AG08395 (cell line): ENCODE measurements around the gene IRAK2.

Experiments
- DNase-seq: peaks from one replicate; pipeline ENCODE4 v3.0.0; 2012; ENCODE audit warnings: mixed read lengths, low spot score

Gene IRAK2

DNA sequence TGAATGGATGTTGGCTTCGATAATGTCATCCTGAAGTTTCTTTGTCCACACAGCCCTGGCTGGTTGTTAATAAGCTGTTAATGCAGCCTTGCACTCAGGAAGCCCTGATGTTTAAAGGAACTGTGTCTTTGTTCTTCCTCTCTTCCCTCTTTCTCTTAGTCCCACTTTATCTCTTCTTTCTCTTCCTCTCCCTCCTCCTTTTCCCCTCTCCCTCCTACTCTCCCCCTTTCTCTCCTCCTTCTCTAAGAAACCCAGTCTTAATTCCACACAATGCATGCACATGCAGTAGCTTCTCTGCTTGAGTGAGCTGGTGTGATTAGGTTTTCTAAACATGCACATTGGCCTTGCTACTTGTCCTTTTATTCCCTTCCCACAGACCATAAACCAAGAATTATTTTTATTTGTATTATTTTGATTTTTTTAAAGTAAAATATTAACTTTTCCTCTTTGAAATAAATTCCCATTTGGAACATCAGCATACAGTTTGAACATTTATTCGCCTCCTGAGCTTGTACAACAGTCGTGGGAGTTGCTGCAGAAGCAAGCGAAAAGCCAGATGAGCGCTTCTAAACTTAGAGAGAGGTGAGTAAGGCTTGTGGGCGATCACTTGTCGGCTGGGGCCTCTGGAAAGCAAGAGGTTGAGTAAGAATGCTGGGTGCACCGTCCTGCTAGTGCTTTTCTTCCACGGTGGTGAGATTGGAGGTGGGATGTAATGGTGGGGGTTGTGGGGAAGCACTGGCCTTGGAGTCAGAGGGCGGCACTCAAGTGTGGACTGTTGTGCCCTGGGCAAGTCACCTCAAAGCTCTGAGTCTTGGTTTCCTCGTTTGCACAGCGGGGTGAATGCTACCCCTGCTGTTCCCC is 120.8 kb downstream of the IRAK2 start:
- no peak for DNase-seq

DNA sequence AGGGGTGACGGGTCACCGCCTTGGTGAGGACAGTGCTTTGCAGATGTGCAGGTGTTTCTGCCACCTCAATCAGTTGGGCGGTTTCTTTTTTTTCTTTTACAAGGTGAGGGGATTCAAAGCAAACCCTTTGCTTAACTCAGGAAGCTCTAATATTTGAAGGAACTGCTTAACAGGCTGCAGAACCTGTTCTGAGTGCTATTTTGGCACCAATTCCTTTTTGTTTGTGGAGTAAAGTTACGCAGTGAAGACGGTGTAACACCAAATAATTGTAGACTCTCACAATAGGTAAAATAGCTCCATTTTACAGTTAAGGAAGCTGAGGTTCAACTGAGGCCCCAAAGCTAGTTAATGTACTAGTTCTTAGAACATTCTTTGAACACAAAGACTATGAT is 121.4 kb downstream of the IRAK2 start:
- DNase-seq = no peak

DNA sequence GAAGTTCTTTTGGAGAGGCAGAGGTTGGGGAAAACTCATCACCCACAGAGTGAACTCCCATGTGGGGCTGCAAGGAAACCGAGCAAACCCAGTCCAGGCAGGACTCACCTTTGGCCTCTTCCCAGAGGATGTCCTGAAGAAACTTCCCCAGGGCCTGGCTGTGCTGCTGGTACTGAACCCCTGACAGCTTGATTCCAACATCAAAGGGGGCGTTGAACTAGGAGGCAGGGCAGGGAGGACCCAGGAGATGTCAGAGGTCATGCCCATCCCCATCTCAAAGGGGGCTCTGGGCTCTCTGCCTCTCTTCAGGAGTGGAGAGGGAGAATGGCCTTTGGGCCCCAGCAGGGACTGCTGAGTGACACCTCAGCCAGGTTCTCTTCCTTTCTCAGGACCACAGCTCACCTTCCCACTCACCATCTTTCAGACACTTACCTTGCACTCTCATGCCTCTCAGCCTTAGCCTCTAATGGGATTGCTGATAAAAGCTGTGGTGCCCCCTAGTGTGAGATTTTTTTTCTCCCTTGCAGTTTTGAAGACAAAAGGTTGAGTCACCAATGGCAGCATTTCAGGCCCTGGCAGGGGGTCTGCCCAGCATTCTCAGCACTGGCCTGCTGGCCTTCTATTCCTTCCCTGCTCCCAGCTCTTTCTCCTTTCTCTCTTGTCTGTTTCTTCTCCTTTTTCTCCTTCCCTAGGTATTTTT is 122.0 kb downstream of the IRAK2 start:
- peak; percentile 70 for DNase-seq

DNA sequence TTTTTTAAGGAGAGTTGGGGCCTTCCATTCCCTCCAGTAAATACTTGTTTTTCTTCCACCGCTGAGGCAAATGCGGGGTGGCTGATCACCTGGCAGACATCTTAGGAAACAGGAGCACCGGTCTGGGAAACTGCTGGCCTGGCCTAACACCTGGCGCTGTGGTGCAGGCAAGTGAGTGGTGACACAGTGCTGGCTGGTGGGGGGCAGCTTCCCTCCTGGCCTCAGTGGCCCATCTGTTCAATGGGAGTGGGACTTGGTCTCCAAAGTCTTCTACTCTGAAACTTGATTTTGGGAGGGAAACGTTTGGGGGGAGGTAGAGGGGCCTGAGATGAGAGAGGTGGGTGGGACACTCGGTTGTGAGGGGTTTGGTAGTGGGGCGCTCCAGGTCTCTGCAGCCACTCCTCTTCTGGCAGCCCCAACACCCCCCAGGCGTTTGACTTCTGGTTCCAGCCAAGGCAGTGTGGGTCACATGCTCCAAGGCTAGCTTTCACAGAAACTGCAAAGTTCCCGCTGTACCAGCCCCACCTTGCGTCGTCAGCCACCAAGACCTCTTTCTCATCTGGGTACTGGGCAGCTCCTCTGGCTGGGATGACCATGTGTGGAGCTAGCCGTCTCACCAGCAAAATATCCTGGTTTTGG is 123.3 kb downstream of the IRAK2 start:
- DNase-seq = no peak

DNA sequence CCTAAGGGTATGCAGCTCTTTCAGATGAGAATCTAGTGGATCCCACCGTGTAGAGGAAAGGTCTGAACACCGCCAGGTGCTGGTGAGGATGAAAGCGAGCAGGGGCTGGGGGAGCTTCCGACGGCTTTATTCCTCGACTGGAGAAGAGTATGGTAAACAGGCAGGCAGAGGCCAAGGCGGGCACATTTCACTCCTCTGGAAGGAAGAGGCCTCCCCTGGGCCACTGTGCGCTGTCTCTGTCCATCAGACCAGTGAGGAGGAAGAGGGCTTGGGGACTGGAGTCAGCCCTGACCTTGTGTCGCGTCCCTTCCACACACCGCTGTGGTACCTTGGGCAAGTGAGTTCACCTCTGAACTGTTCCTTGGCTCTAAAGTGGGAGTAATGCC is 123.8 kb downstream of the IRAK2 start:
- no peak for DNase-seq

DNA sequence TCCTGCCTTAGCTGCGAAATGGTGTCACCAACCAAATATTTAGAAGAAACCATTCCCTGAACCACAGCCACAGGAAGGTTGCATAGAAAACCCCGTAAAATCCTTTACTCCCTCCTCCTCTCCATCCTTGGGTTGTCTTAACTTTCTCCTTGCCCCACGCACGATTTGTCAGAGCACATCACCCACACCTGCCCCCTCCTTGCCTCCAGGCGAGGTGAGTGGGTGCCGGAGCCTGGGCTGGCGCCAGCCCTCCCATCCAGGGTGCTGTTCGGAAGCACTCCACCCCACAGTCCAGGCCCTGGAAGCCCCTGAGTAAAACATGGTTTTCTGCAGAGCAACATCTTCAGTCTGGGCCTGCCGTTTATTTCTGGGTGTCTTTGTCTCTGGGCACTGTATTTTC is 124.4 kb downstream of the IRAK2 start:
- no peak for DNase-seq

DNA sequence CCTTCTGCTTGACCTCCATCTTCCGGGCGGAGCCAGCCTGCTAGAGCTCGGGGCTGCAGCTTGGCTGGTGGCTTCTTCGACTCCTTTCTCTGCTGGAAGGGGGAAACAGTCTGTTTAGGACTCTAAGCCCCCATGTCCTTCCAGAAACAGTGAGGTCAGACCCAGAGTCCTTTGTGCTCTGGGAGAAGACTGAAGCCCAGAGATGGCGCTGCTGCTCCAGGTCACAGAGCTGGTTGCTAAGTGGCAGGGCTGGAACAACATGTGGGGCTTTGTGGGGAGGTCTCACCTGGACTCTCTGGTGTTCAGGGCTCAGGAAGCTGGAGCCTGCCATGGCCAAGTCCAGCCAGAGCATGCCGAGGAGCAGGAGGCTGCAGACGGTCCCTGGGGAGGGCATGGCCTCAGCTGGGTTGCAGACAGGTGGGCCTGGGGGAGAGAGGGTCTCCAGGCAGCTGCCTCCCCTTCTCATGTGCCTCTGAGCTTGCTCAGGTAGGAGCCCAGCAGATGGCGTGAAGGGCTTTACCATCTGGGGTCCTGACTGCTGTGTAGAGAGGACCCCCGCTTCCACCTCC is 125.2 kb downstream of the IRAK2 start:
- DNase-seq = no peak

DNA sequence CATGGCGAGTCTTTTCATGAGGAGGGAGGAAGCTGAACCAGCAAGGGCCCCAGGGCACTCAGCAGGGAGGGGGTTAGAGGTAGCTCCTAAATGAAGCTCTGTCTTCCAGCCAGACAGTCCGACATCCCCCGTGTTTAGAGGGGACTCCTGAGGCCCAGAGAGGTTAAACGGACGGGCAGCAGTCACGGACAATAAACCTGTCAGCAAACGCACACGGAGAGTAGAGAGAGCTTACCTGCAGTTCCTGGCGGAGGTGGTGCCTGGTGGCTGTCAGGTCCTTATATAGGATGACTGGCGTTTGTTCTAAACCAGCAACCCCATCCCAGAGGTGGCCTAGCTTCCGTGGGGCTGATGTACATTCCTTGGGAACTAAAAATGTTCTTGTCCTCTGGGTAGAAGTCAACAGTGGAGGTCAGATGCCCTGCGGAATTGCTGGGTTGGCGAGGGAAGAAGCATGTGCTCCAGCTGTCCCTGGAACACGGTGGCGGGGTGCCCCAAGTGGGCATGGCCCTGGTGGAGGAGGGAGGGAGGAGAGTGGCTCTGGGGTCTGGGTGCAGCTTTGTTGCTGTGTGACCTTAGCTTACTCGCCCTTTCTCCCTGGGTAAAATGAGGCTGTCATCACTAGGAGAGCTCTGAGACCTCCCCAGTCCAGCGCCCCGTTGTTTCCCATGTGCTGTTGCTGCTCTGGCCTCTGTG is 125.9 kb downstream of the IRAK2 start:
- DNase-seq = no peak

DNA sequence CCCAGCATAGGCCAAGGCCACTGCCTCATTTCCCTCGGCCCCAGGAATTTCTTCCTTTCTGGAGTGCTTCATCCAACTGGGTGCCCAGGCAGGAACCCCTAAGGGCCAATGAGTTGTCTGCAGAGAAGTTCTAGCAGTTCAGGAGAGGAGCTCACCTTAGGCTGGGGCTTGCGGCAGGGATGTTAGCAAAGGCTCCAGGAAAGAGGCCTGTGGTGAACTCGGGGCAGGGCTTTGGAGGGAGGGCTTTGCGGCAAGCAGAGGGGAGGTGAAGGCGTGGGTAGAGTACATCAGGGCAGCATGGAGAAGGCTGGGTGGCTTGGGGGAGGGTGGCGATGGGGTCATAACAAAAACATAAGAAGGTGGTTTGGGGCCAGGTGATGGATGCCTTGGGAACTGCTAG is 126.9 kb downstream of the IRAK2 start:
- DNase-seq = no peak

DNA sequence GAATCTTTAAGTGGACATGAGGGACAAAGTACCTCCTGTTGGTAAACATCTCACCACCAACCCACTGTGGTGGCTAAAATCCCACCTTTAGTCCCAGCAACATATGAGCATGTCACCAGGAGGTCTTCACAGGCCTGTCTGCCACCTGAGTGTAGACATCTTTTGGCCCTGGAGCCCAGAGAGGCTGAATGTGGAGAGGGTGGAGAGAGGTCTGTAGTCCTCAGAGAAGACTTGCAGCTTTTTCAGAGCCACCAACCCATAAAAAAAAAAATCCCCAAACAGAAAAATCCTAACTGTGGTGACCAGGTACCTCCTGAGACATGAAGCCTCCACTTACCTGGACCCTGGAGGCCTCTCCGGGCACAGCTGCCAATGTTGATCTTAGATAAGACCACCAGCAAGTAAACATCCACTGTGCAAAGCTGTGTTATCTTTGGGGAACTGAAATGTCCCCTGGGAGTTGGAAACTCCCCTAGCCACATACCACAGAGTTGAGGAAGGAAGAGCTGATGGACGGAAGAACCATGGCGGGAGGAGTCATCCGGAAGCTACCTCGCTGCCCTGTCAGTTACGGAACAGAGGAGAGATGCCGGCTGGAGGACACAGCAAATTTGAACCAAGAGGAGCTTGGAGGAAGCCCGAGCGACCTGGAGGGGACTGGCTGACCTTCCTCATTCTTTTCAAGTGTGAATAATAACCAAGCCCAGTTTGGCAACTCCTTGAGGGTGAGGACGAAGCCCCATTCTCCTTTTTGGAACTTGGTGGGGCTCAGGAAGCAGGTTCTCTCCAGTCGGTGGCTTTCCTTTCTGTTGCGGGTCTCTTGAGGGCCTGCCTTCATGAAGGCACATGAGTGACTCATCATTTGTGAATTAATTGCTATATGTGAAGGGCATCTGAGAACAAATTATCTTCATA is 128.0 kb downstream of the IRAK2 start, which contains the start of gene GHRL:
Gene GHRL, minus strand, starts transcription at position 443 of the 915 bp plus-strand sequence. CDS start 2,767 bp downstream, outside the sequence.
- DNase-seq = no peak
